WTC11 (cell line): ENCODE measurements around the gene NAB1. TPM values are rescaled to one million over a fixed set of nuclear protein-coding genes. Genes with fewer than 3 reads are reported as not detected.

ENCODE experiments used
- ATAC-seq: fragments of 200-7000 bp; cut with Tn5 transposase; 2 replicates; pipeline ENCODE4 v1.10.0; 2021; ENCODE audit warnings: mild to moderate bottlenecking, moderate library complexity
- CTCF ChIA-PET: fragments of 300-600 bp; sonication (Branson Sonifier 250); formaldehyde crosslinking; loops from one replicate; lab custom pipeline; 2021; ENCODE audit warnings: antibody characterized with exemption; lab: Charles Lee
- POLR2A ChIA-PET: fragments of 350-600 bp; sonication (Branson Sonifier 250); formaldehyde crosslinking; loops from one replicate; lab custom pipeline; 2021; ENCODE audit warnings: antibody characterized with exemption; lab: Charles Lee
- DNase-seq: peaks from one replicate; pipeline ENCODE4 v3.0.0; 2021; ENCODE audit warnings: low spot score
- H3K27ac Mint-ChIP-seq: 2 replicates; pipeline ENCODE4 v1.8.0; 2021; ENCODE audit warnings: mixed read lengths
- H3K27me3 Mint-ChIP-seq: 2 replicates; pipeline ENCODE4 v1.8.0; 2021; ENCODE audit warnings: low read depth, mild to moderate bottlenecking, moderate library complexity, mixed read lengths
- H3K36me3 Mint-ChIP-seq: 2 replicates; pipeline ENCODE4 v1.8.0; 2021; ENCODE audit warnings: mixed read lengths
- H3K4me1 Mint-ChIP-seq: 2 replicates; pipeline ENCODE4 v1.8.0; 2022; ENCODE audit warnings: mixed read lengths
- H3K4me3 Mint-ChIP-seq: 2 replicates; pipeline ENCODE4 v1.8.0; 2021; ENCODE audit warnings: mild to moderate bottlenecking, moderate library complexity, mixed read lengths
- H3K9me3 Mint-ChIP-seq: 2 replicates; pipeline ENCODE4 v1.8.0; 2021; ENCODE audit warnings: mixed read lengths
- AFF4 ChIP-seq: sonication (generic); formaldehyde crosslinking; IDR thresholded peaks from 2 replicates; pipeline ENCODE4 v1.8.1; 2023; ENCODE audit warnings: mild to moderate bottlenecking, missing genetic modification reagents, borderline replicate concordance
- ATF1 ChIP-seq: sonication (generic); formaldehyde crosslinking; IDR thresholded peaks from 2 replicates; pipeline ENCODE4 v1.8.1; 2023; ENCODE audit warnings: mild to moderate bottlenecking, moderate library complexity, missing genetic modification reagents
- ATF2 ChIP-seq: sonication (generic); formaldehyde crosslinking; IDR thresholded peaks from 2 replicates; pipeline ENCODE4 v1.8.1; 2022; ENCODE audit warnings: low read depth, missing genetic modification reagents, borderline replicate concordance
- ESRRA ChIP-seq: sonication (generic); formaldehyde crosslinking; IDR thresholded peaks from 2 replicates; pipeline ENCODE4 v1.8.1; 2022; ENCODE audit warnings: mild to moderate bottlenecking, missing genetic modification reagents, borderline replicate concordance
- FOXP4 ChIP-seq: sonication (generic); formaldehyde crosslinking; IDR thresholded peaks from 2 replicates; pipeline ENCODE4 v1.8.0; 2022; ENCODE audit warnings: mild to moderate bottlenecking, missing genetic modification reagents
- GTF2I ChIP-seq: fragments of 250-450 bp; sonication (Bioruptor Pico); conservative IDR thresholded peaks from 2 replicates; pipeline ENCODE4 v1.4.0; 2021; ENCODE audit warnings: mild to moderate bottlenecking
- MAX ChIP-seq: sonication (generic); formaldehyde crosslinking; IDR thresholded peaks from 2 replicates; pipeline ENCODE4 v1.8.0; 2022; ENCODE audit warnings: mild to moderate bottlenecking, missing genetic modification reagents
- MYBL2 ChIP-seq: sonication (generic); formaldehyde crosslinking; IDR thresholded peaks from 2 replicates; pipeline ENCODE4 v1.8.1; 2023; ENCODE audit warnings: mild to moderate bottlenecking, moderate library complexity, missing genetic modification reagents
- PRDM15 ChIP-seq: sonication (generic); formaldehyde crosslinking; IDR thresholded peaks from 2 replicates; pipeline ENCODE4 v1.8.0; 2022; ENCODE audit warnings: missing genetic modification reagents
- PREB ChIP-seq: sonication (generic); formaldehyde crosslinking; IDR thresholded peaks from 2 replicates; pipeline ENCODE4 v1.8.1; 2022; ENCODE audit warnings: mild to moderate bottlenecking, missing genetic modification reagents, moderate library complexity, borderline replicate concordance
- SMAD3 ChIP-seq: sonication (generic); formaldehyde crosslinking; IDR thresholded peaks from 2 replicates; pipeline ENCODE4 v1.8.0; 2022; ENCODE audit warnings: missing genetic modification reagents, mild to moderate bottlenecking, borderline replicate concordance
- SMAD4 ChIP-seq: sonication (generic); formaldehyde crosslinking; IDR thresholded peaks from 2 replicates; pipeline ENCODE4 v1.8.0; 2022; ENCODE audit warnings: mild to moderate bottlenecking, missing genetic modification reagents
- ZMAT4 ChIP-seq: fragments of 250-450 bp; sonication (Bioruptor Pico); IDR thresholded peaks from 2 replicates; pipeline ENCODE4 v1.9.0; 2021; ENCODE audit warnings: mild to moderate bottlenecking
- ZNF121 ChIP-seq: sonication (generic); formaldehyde crosslinking; IDR thresholded peaks from 2 replicates; pipeline ENCODE4 v1.8.0; 2023; ENCODE audit warnings: missing genetic modification reagents
- ZNF416 ChIP-seq: fragments of 250-450 bp; sonication (Bioruptor Pico); IDR thresholded peaks from 2 replicates; pipeline ENCODE4 v1.9.0; 2021; ENCODE audit warnings: mild to moderate bottlenecking, inconsistent platforms
- ZNF512 ChIP-seq: sonication (generic); formaldehyde crosslinking; IDR thresholded peaks from 2 replicates; pipeline ENCODE4 v1.8.1; 2022; ENCODE audit warnings: missing genetic modification reagents, borderline replicate concordance
- ZSCAN18 ChIP-seq: fragments of 250-450 bp; sonication (Bioruptor Pico); IDR thresholded peaks from 2 replicates; pipeline ENCODE4 v2.1.2; 2022; ENCODE audit warnings: mild to moderate bottlenecking, moderate library complexity
- total RNA-seq: library from RNA; stranded (reverse); gene quantifications from 3 replicates; pipeline ENCODE4 v1.2.3, GENCODE V29; 2021

The NAB1 gene
- total RNA-seq, 1 experiment from 2014 or later: 32.0 TPM

- POLR2A ChIA-PET: no interaction called here
- CTCF ChIA-PET: interaction anchor here (0.6 kb wide), 1 partner anchor 145 kb away, joined by 3 read pairs; no protein-coding TSS in a partner anchor
- no peak for TF ChIP-seq SMAD4
- TF ChIP-seq MAX: no peak
- TF ChIP-seq PREB (CRISPR knock-in tag): no peak
- no peak for TF ChIP-seq SMAD3
- no peak for TF ChIP-seq ESRRA (CRISPR knock-in tag)
- no peak for TF ChIP-seq ZNF416
- no peak for TF ChIP-seq ZNF512
- TF ChIP-seq ATF1 (CRISPR knock-in tag): no peak
- no peak for TF ChIP-seq AFF4 (CRISPR knock-in tag)
- TF ChIP-seq GTF2I (CRISPR knock-in tag): no peak
- no peak for TF ChIP-seq ZNF121 (CRISPR knock-in tag)
- TF ChIP-seq MYBL2: no peak
- no peak for TF ChIP-seq ZSCAN18
- no peak for TF ChIP-seq ZMAT4 (CRISPR knock-in tag)
- TF ChIP-seq ATF2 (CRISPR knock-in tag): no peak
- TF ChIP-seq FOXP4 (CRISPR knock-in tag): no peak
- no peak for TF ChIP-seq PRDM15 (CRISPR knock-in tag)
- H3K27me3 Mint-ChIP-seq: no peaks in the 10 kb centered on the region
- peaks cover 25% of the 10 kb centered on the region for H3K4me1 Mint-ChIP-seq
- no peaks in the 10 kb centered on the region for H3K9me3 Mint-ChIP-seq
- H3K27ac Mint-ChIP-seq: no peak overlapping the region
- 0 out of 2 replicates have a peak, but pooled peaks cover 3% of the 10 kb centered on the region for H3K36me3 Mint-ChIP-seq
- no peak for DNase-seq
- no peak overlapping the region for H3K4me3 Mint-ChIP-seq
- ATAC-seq: no peak
Observed at GRCh38 chr2:190656301-190656700, 7.4 kb downstream of the NAB1 start.
